Ovary (tissue), 9 donors: ENCODE results near the gene CCNG1. TPM values are rescaled to one million over a fixed set of nuclear protein-coding genes. Genes with fewer than 3 reads are reported as not detected.

ENCODE experiments used
- DNase-seq, 5 donors: peaks; one replicate each; pipeline ENCODE4 v3.0.0-alpha.2; 2019 to 2020
- H3K27ac ChIP-seq, 2 donors: fragments of 200-600 bp; one replicate each; pipeline versions ENCODE4 v1.5.1 to v1.8.0; 2019 to 2022
- H3K27me3 ChIP-seq: fragments of 200-600 bp; one replicate; pipeline ENCODE4 v1.8.0; 2022
- H3K36me3 ChIP-seq: fragments of 200-600 bp; sonication (generic); one replicate; pipeline ENCODE4 v1.5.1; 2019
- H3K4me1 ChIP-seq: one replicate; pipeline ENCODE4 v1.8.1; 2013; ENCODE audit warnings: mild to moderate bottlenecking, moderate library complexity; ENCODE audit not compliant: insufficient read depth
- H3K4me3 ChIP-seq: fragments of 200-600 bp; sonication (generic); one replicate; pipeline ENCODE4 v1.5.1; 2017
- H3K9me3 ChIP-seq, 2 donors: fragments of 200-600 bp in 1 of 2; sonication (generic) in 1 of 2; one replicate each; pipeline versions ENCODE4 v1.5.1 to v1.8.1; 2013 to 2019; ENCODE audit warnings: mild to moderate bottlenecking in 1 of 2, moderate library complexity in 1 of 2
- EP300 ChIP-seq: sonication (generic); formaldehyde crosslinking; IDR thresholded peaks from one replicate; pipeline ENCODE4 v1.6.1; 2017; ENCODE audit warnings: antibody characterized with exemption
- POLR2A ChIP-seq: fragments of 450-650 bp; IDR thresholded peaks from one replicate; pipeline ENCODE4 v1.6.1; 2017; ENCODE audit warnings: antibody characterized with exemption, mild to moderate bottlenecking, moderate library complexity
- WGBS, 3 donors: extraction: QIAGEN DNeasy Blood & Tissue Kit in 1 of 3; methylation state at CpG; one replicate each; pipeline versions ENCODE4 v1.1.5 to v1.1.7; 2013 to 2017; 5-methylcytosine and 5-hydroxymethylcytosine counted together
- intact Hi-C, 4 donors: fragments of 100-400 bp; cut with DNase I; formaldehyde crosslinking; loops; one replicate each; pipeline versions ENCODE4 v1.11.0 to v1.15.1; 2022 to 2023
- polyA plus RNA-seq, 2 donors: library from polyadenylated mRNA; stranded (reverse); fragments of 200-250 nt in 1 of 2; fragments of 350-450 nt in 1 of 2; fragmentation: Illumina TruSeq in 1 of 2; extraction: RNeasy Lipid Tissue Mini Kit (QIAGEN cat#74804) in 1 of 2; gene quantifications; one replicate each; pipeline ENCODE4 v1.2.3, GENCODE V29; 2013 to 2014
- total RNA-seq, 7 donors: library from RNA; depleted of rRNA in 2 of 7; stranded (reverse); fragments of >200 nt in 2 of 7; fragmentation: NEBNext Ultra II Directional in 3 of 7; extraction: Animal tissue kit (Norgen Biotek cat#: 25700) in 3 of 7; gene quantifications; one replicate each; pipeline versions ENCODE4 v1.1.0 to v1.2.4, GENCODE V29; 2016 to 2023
- TF ChIP-seq, protein P1 (sequence below), 3 donors: fragments of 450-650 bp in 2 of 3; fragments of 200-600 bp in 1 of 3; IDR thresholded peaks; one replicate each; pipeline versions ENCODE4 v1.5.1 to v1.8.0; 2016 to 2022; ENCODE audit warnings: antibody characterized with exemption in 3 of 3, mild to moderate bottlenecking in 1 of 3
- donor health status: DM: no; HTN: no; CAD: no; lungs with moderate emphysema.
- donor health status: DM: no; HTN: no; CAD: no.
- donor health status: Bipolar disorder and iron deficiency.
- donor health status: DM: yes; HTN: yes; CAD: no.
- donor health status: DM: no; HTN: no; CAD: no.
- donor health status: DM: yes; HTN: yes; CAD: no.

CCNG1 gene
- total and polyA plus RNA-seq, 9 donors = 155 to 250 (median 187) TPM

DNA sequence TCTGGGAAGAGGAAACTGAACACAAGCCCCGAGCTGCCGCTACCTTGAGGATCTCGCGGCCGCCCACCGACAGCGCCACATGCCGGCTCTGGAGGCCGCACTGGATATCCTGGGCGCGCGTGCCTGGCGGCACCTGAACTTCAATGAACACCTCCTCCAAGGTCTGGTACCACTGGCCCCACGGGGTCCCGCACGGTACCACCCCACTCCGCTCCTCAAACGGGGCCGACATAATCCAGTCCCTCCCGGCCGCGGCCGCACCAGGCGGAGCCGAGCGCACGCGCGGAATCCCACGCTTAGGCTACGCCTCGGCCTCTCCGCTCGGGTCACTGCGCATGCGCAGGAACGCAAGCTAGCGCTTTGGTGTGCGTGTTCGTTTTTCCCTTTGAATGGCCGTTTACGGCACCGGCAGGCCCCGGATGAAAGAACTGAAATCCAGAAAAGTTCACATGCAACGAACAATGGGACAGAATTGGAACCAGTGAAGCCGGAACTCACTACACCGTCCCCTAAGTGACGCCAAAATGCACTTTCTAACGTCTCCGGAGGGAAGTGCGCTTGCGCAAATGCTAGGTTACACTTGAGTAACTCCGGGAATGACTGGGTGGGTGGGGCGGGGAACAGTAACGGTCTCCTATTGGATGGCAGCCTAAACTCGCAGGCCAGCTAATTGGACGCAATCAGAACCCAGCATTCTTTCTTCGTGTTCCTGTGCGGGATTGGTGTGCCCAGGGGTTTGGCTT lies 22.6 kb downstream of the CCNG1 start, which contains the start of gene NUDCD2:
Gene NUDCD2, minus strand, starts transcription at position 284 of the 743 bp plus-strand sequence. Its CDS starts 52 bp downstream, at position 232.
- intact Hi-C loops = loop anchor here in 2 of 4 donors (5.0 kb wide), 2 partner anchors 42 to 47 kb away; partner anchors contain the start of gene MAT2B (in 1 of the 2)
- peaks cover 2% of the 10 kb centered on the region for H3K4me1 ChIP-seq
- WGBS, 3 donors = 0 to 1% (median 1%) methylated on average over 49 to 59 of the region's 59 CpGs
- H3K4me3 ChIP-seq = peak within 1 kb of the TSS; percentile 91
- H3K36me3 ChIP-seq = no peaks in the 10 kb centered on the region
- TF ChIP-seq, protein P1, sequence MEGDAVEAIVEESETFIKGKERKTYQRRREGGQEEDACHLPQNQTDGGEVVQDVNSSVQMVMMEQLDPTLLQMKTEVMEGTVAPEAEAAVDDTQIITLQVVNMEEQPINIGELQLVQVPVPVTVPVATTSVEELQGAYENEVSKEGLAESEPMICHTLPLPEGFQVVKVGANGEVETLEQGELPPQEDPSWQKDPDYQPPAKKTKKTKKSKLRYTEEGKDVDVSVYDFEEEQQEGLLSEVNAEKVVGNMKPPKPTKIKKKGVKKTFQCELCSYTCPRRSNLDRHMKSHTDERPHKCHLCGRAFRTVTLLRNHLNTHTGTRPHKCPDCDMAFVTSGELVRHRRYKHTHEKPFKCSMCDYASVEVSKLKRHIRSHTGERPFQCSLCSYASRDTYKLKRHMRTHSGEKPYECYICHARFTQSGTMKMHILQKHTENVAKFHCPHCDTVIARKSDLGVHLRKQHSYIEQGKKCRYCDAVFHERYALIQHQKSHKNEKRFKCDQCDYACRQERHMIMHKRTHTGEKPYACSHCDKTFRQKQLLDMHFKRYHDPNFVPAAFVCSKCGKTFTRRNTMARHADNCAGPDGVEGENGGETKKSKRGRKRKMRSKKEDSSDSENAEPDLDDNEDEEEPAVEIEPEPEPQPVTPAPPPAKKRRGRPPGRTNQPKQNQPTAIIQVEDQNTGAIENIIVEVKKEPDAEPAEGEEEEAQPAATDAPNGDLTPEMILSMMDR (IDR thresholded peaks at IDR 0.05) = peak in 2 of 3 donors; percentile 36 to 46
- TF ChIP-seq EP300 (peak; percentile 46), POLR2A (peak; percentile 77)
- no peaks in the 10 kb centered on the region for H3K9me3 ChIP-seq
- peak within 1 kb of the TSS; percentile 91 to 94 for H3K27ac ChIP-seq
- H3K27me3 ChIP-seq = no peaks in the 10 kb centered on the region
- peak; percentile 95 to 98 (median 97) for DNase-seq

DNA sequence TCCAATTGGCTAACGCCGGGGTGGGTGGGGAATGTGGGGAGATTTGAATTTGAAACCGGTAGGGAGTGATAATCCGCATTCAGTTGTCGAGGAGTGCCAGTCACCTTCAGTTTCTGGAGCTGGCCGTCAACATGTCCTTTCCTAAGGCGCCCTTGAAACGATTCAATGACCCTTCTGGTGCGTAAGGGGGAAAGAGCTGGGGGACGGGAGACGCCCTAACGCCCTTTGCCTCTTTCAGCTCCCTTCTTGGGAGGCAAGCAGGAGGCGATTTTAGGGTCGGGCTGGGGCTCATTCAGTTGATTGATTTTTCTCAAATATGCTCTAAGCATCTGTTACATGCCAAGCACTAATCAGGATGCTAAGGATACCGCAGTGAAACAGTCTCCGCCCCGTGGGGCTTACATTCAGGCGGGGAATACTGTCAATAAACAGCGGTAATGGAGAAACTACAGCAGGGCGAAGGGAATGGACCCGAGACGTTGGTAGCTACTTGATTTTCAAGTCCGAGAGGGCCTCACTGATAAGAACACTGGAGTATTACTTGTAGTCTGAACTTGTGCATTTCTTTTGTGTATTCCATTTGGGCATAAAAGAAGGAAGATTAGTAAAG lies 23.3 kb downstream of the CCNG1 start, which contains the start of gene HMMR:
Gene HMMR, plus strand, starts transcription at position 71 of the 610 bp plus-strand sequence. Its CDS starts 61 bp downstream, at position 132.
- Histone ChIP-seq H3K4me1 (peaks cover 2% of the 10 kb centered on the region), H3K27me3 (no peaks in the 10 kb centered on the region), H3K27ac (peak within 1 kb of the TSS; percentile 91 to 94), H3K36me3 (no peaks in the 10 kb centered on the region), H3K4me3 (peak within 1 kb of the TSS; percentile 91), H3K9me3 (no peaks in the 10 kb centered on the region)
- peak in 1 of 5 donors; percentile 41 for DNase-seq
- 0 to 1% (median 1%) methylated on average over 23 of the region's 23 CpGs for WGBS, 3 donors
- intact Hi-C loops = loop anchor here in 2 of 4 donors (5.0 kb wide), 2 partner anchors 42 to 47 kb away; partner anchors contain the start of gene MAT2B (in 1 of the 2)
- no peak for TF ChIP-seq POLR2A
- no peak for TF ChIP-seq EP300
- TF ChIP-seq, protein P1 (IDR thresholded peaks at IDR 0.05) = no peak

DNA sequence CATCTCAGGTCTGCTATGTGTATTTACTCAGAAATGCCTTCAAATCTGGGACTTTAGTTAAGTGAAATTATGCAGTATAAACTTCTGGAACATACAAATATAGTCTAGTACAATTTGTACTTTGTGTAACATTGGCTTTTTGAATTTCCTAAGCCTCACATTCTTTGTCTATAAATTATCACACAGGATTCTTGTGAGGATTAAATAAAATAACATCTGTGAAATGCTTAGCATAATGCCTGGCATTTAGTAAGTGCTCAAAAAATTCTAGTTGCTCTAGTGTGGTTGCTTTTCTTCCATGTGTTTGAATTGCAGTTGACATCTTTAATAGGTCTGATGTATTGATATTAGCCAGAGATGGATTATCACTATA lies 25.7 kb downstream of the CCNG1 start:
- Histone ChIP-seq H3K27me3 (no peaks in the 10 kb centered on the region), H3K27ac (no peak overlapping the region), H3K9me3 (no peaks in the 10 kb centered on the region), H3K36me3 (no peaks in the 10 kb centered on the region), H3K4me3 (no peak overlapping the region), H3K4me1 (peaks cover under 1% of the 10 kb centered on the region)
- DNase-seq = no peak
- intact Hi-C loops = loop anchor here in 2 of 4 donors (5.0 kb wide), 2 partner anchors 39 to 44 kb away; partner anchors contain the start of gene MAT2B (in 1 of the 2)
- TF ChIP-seq POLR2A (no peak), EP300 (no peak)
- TF ChIP-seq, protein P1 (IDR thresholded peaks at IDR 0.05) = no peak

DNA sequence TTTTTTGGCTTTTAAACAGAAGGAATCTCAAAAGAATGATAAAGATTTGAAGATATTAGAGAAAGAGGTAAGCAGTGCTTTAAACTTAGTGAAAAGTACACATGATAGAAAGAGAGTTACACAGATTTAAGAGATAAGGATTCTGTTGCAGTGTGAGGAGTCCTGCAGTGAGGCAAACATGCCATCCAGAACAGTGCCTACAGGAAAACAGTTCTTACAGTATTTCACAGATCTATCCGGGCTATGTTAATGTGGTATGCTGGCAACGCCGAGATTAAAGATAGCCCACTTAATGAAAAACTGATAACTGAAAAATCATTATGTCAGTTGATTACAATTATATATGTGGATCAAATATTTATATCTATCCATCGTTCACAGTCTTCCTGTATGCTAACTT lies 30.3 kb downstream of the CCNG1 start:
- intact Hi-C loops = no loop called here
- 95 to 97% (median 95%) methylated on average over 4 of the region's 4 CpGs for WGBS, 3 donors
- no peaks in the 10 kb centered on the region for H3K9me3 ChIP-seq
- H3K27me3 ChIP-seq = no peaks in the 10 kb centered on the region
- H3K36me3 ChIP-seq = no peaks in the 10 kb centered on the region
- H3K4me1 ChIP-seq = no peaks in the 10 kb centered on the region
- TF ChIP-seq EP300 = no peak
- TF ChIP-seq, protein P1 (IDR thresholded peaks at IDR 0.05) = no peak
- TF ChIP-seq POLR2A = no peak
- no peak for DNase-seq
- no peak overlapping the region for H3K27ac ChIP-seq
- H3K4me3 ChIP-seq = no peak overlapping the region
